ENCODE data around the gene LRRFIP2. TPM values are rescaled to one million over a fixed set of nuclear protein-coding genes. Genes with fewer than 3 reads are reported as not detected.

The LRRFIP2 gene
- total and polyA plus RNA-seq, 2 of the 8 experiments (the other 6 are each of a cell fraction or from before 2014, with no cell fraction given), result 8.8 to 25.6 TPM

DNA sequence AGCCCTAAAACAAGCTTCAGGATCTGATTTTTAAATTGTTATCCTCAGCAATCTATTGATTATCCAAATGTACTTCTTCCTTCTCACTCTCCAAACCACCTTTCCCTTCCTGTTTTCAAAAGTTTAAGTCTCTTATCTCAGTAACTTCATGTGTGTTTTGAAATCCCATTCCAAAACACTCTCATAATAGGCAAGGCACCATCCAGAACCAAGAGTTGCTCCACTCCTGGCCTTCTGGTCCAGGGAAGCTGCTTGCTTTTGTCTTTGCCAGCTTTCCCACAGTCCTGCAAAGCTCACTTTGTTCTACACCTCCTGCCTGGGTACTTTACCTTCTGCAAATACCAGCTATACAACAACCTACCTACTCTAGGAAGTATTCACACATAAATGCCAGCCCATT lies 117.6 kb downstream of the LRRFIP2 start:
- Histone ChIP-seq H2BK15ac (ENCODE audit: low read length) (no peak overlapping the region), H3K56ac (replicated peaks; ENCODE audit: insufficient read length, low read depth, low read length) (no peak overlapping the region), H3K4me2 (ENCODE audit: insufficient read depth in 1 of 2, low read depth in 2 of 2, low read length in 2 of 2) (no peak overlapping the region), H3K18ac (ENCODE audit: extremely low read depth, low read length) (no peak overlapping the region), H2BK12ac (ENCODE audit: low read depth, low read length) (no peak overlapping the region), H4K8ac (ENCODE audit: extremely low read depth, insufficient read depth, low read length) (no peak overlapping the region), H3K14ac (ENCODE audit: insufficient read length) (no peak overlapping the region), H3K23ac (ENCODE audit: insufficient read length) (no peak overlapping the region), H3K23me2 (ENCODE audit: low read depth, low read length) (no peaks in the 10 kb centered on the region), H3K4me1 (replicated peaks in 1 of 4; ENCODE audit: control insufficient read depth in 3 of 4, insufficient read depth in 4 of 4, low read length in 3 of 4) (no peaks in the 10 kb centered on the region), H4K91ac (replicated peaks; ENCODE audit: insufficient read length, low read length) (no peak overlapping the region), H2BK5ac (ENCODE audit: low read depth, low read length) (no peak overlapping the region), H4K5ac (ENCODE audit: insufficient read length, low read depth, low read length) (no peak overlapping the region), H3K4ac (replicated peaks; ENCODE audit: insufficient read length, low read depth, low read length) (no peak overlapping the region), H3K27ac (ENCODE audit: low read depth, low read length) (no peak overlapping the region), H4K20me1 (replicated peaks in 1 of 2; ENCODE audit: control insufficient read depth in 1 of 2, insufficient read depth in 2 of 2, low read length in 2 of 2) (no peaks in the 10 kb centered on the region), H2AK5ac (ENCODE audit: low read depth, low read length) (no peak overlapping the region), H2BK20ac (ENCODE audit: low read length) (no peak overlapping the region), H3K79me2 (ENCODE audit: control insufficient read depth in 1 of 2, insufficient read depth in 2 of 2, low read length in 2 of 2) (no peaks in the 10 kb centered on the region), H2BK120ac (replicated peaks; ENCODE audit: low read depth, low read length) (no peak overlapping the region), H2AFZ (ENCODE audit: low read length) (no peak overlapping the region), H3K36me3 (ENCODE audit: control insufficient read depth in 2 of 4, insufficient read depth in 4 of 4, low read length in 3 of 4) (peaks cover 5 to 42% (median 6%) of the 10 kb centered on the region in 4 experiments; a peak in 7 of 8 replicates), H3K4me3 (ENCODE audit: extremely low read depth in 1 of 4, insufficient read depth in 2 of 4, low read depth in 3 of 4, low read length in 4 of 4) (no peak overlapping the region), H3K79me1 (ENCODE audit: low read depth, low read length) (no peaks in the 10 kb centered on the region), H3K9ac (replicated peaks in 1 of 4; ENCODE audit: extremely low read depth in 1 of 4, low read depth in 3 of 4, low read length in 3 of 4) (no peak overlapping the region), H3K27me3 (replicated peaks in 1 of 4; ENCODE audit: control insufficient read depth in 3 of 4, extremely low read depth in 1 of 4, insufficient read depth in 3 of 4, low read length in 3 of 4) (no peaks in the 10 kb centered on the region), H3K9me3 (ENCODE audit: insufficient read depth in 2 of 2, low read depth in 1 of 2, low read length in 1 of 2) (no peaks in the 10 kb centered on the region)
- POLR2A ChIA-PET (ENCODE audit: partially characterized antibody), result no interaction called here
- DNase-seq (ENCODE audit: low read depth in 1 of 2, low spot score in 2 of 2), result no peak
- CTCF ChIA-PET (ENCODE audit: partially characterized antibody), result interaction anchor here (0.6 to 1.0 kb wide), 3 partner anchors 32 to 265 kb away, joined by 3 read pairs; no protein-coding TSS in a partner anchor
- TF ChIP-seq PHF8 (conservative IDR thresholded peaks at IDR 0.05; ENCODE audit: low read depth, low read length) (no peak), KDM5A (IDR thresholded peaks at IDR 0.05; ENCODE audit: low read length) (no peak), SUZ12 (IDR thresholded peaks at IDR 0.05; ENCODE audit: low read length) (no peak), POLR2AphosphoS5 (IDR thresholded peaks at IDR 0.05; ENCODE audit: low read depth, low read length) (no peak), CREB1 (IDR thresholded peaks at IDR 0.05) (no peak), RXRA (IDR thresholded peaks at IDR 0.05; ENCODE audit: insufficient read depth, low read depth, low read length) (no peak), POU5F1 (IDR thresholded peaks at IDR 0.05; ENCODE audit: low read depth, low read length) (no peak), CHD1 (IDR thresholded peaks at IDR 0.05; ENCODE audit: low read depth, low read length) (no peak), MAFK (IDR thresholded peaks at IDR 0.05; ENCODE audit: low read depth, low read length) (no peak), SP4 (IDR thresholded peaks at IDR 0.05; ENCODE audit: low read length) (no peak), HDAC6 (IDR thresholded peaks at IDR 0.05; ENCODE audit: low read depth, low read length) (no peak), SAP30 (IDR thresholded peaks at IDR 0.05; ENCODE audit: insufficient read depth, insufficient replicate concordance, low read length) (no peak), SP2 (IDR thresholded peaks at IDR 0.05; ENCODE audit: low read length) (no peak), RNF2 (IDR thresholded peaks at IDR 0.05; ENCODE audit: borderline replicate concordance, low read depth, low read length, missing control alignments, poor library complexity, severe bottlenecking) (no peak), EZH2 (IDR thresholded peaks at IDR 0.05; ENCODE audit: low read depth, low read length, severe bottlenecking) (no peak), CEBPB (IDR thresholded peaks at IDR 0.05; ENCODE audit: low read depth, low read length) (no peak), NRF1 (IDR thresholded peaks at IDR 0.05; ENCODE audit: low read depth, low read length) (no peak)
- FAIRE-seq, result no peak
